HCT116 (cell line): ENCODE results near the gene RILPL1. TPM values are rescaled to one million over a fixed set of nuclear protein-coding genes. Genes with fewer than 3 reads are reported as not detected.

Experiments used
- ATAC-seq: fragments of 200-7000 bp; cut with Tn5 transposase; 2 replicates; pipeline ENCODE4 v1.9.1; 2020; ENCODE audit warnings: mild to moderate bottlenecking, moderate library complexity
- BruUV-seq: library from RNA; stranded (reverse); fragments of 400-500 nt; replicated peaks from 2 replicates; lab custom pipeline; 2021; lab: Mats Ljungman, UMichigan
- CTCF ChIA-PET: fragments of 300-600 bp; sonication (Branson Sonifier 250); formaldehyde crosslinking; loops from one replicate; lab custom pipeline; 2021; ENCODE audit warnings: antibody characterized with exemption; lab: Charles Lee
- POLR2A ChIA-PET: fragments of 300-600, 350-600 bp; sonication (Branson Sonifier 250); formaldehyde crosslinking; loops from one replicate; lab custom pipeline; 2021; ENCODE audit warnings: antibody characterized with exemption; lab: Charles Lee
- RAD21 ChIA-PET, 2 experiments: fragments of 300-600 bp; sonication (Branson Sonifier 250); formaldehyde crosslinking; loops; one replicate each; lab custom pipeline; 2023; ENCODE audit warnings: low total read pairs in 2 of 2; ENCODE audit not compliant: uncharacterized antibody in 2 of 2, unreplicated experiment in 2 of 2, low non-redundant PET in 1 of 2; lab: Charles Lee
- DNase-seq: peaks from one replicate; pipeline ENCODE4 v3.0.0-alpha.2; 2010; ENCODE audit warnings: low read depth, low spot score
- H2AFZ ChIP-seq: fragments of 200-600 bp; shearing (Covaris generic), sonication (generic); 2 replicates; pipeline ENCODE4 v1.6.1; 2017; ENCODE audit warnings: low read depth, mixed run types, mixed read lengths, antibody characterized with exemption, low read length; ENCODE audit not compliant: poor library complexity, severe bottlenecking
- H3K27ac ChIP-seq: 2 replicates; pipeline ENCODE4 v1.5.1; 2012; ENCODE audit warnings: low read depth, low read length
- H3K27me3 ChIP-seq: fragments of 200-600 bp; sonication (generic); 2 replicates; pipeline ENCODE4 v1.6.1; 2016; ENCODE audit warnings: mixed run types, low read length, mixed read lengths; ENCODE audit not compliant: insufficient read depth
- H3K36me3 ChIP-seq, 2 experiments: fragments of 200-500 bp in 1 of 2; fragments of 200-600 bp in 1 of 2; sonication (Bioruptor generic) in 1 of 2; sonication (generic) in 1 of 2; 2 replicates each; pipeline versions ENCODE4 v1.5.1 to v1.6.1; 2014 to 2016; ENCODE audit warnings: low read length in 2 of 2, inconsistent platforms in 1 of 2, mixed read lengths in 1 of 2, mixed run types in 1 of 2; ENCODE audit not compliant: insufficient read depth in 2 of 2, control insufficient read depth in 1 of 2
- H3K4me1 ChIP-seq, 2 experiments: fragments of 200-600 bp in 1 of 2; sonication (generic) in 1 of 2; 2 replicates each; pipeline versions ENCODE4 v1.5.1 to v1.6.1; 2012 to 2017; ENCODE audit warnings: low read length in 2 of 2, inconsistent platforms in 1 of 2, mild to moderate bottlenecking in 1 of 2, mixed read lengths in 1 of 2, mixed run types in 1 of 2, moderate library complexity in 1 of 2; ENCODE audit not compliant: insufficient read depth in 2 of 2, control insufficient read depth in 1 of 2
- H3K4me2 ChIP-seq: fragments of 200-600 bp; sonication (generic); 2 replicates; pipeline ENCODE4 v1.6.1; 2017; ENCODE audit warnings: mixed run types, low read length, mixed read lengths
- H3K4me3 ChIP-seq, 2 experiments: fragments of 200-600 bp in 1 of 2; sonication (generic) in 1 of 2; replicated peaks in 1 of 2; 2 replicates each; pipeline ENCODE4 v1.5.1; 2011 to 2016; ENCODE audit warnings: low read length in 2 of 2, control low read depth in 1 of 2, low read depth in 1 of 2, mild to moderate bottlenecking in 1 of 2, mixed read lengths in 1 of 2, mixed run types in 1 of 2
- H3K79me2 ChIP-seq: fragments of 200-600 bp; sonication (generic); 2 replicates; pipeline ENCODE4 v1.6.1; 2017; ENCODE audit warnings: mild to moderate bottlenecking, mixed run types, low read length, moderate library complexity, mixed read lengths; ENCODE audit not compliant: insufficient read depth
- H3K9ac ChIP-seq: fragments of 200-600 bp; sonication (generic); 2 replicates; pipeline ENCODE4 v1.6.1; 2016; ENCODE audit warnings: low read length, mixed read lengths
- H3K9me2 ChIP-seq: fragments of 200-600 bp; sonication (generic), shearing (Covaris generic); 2 replicates; pipeline ENCODE4 v1.6.1; 2017; ENCODE audit warnings: mixed run types, mild to moderate bottlenecking, moderate library complexity; ENCODE audit not compliant: insufficient read depth
- H3K9me3 ChIP-seq, 2 experiments: fragments of 200-500 bp in 1 of 2; fragments of 200-600 bp in 1 of 2; sonication (Bioruptor generic) in 1 of 2; sonication (generic) in 1 of 2; 2 replicates each; pipeline ENCODE4 v1.6.1; 2014 to 2017; ENCODE audit warnings: low read length in 2 of 2, mixed read lengths in 2 of 2, inconsistent platforms in 1 of 2, low read depth in 1 of 2, mild to moderate bottlenecking in 1 of 2, mixed run types in 1 of 2, moderate library complexity in 1 of 2; ENCODE audit not compliant: control insufficient read depth in 1 of 2, insufficient read depth in 1 of 2
- H4K20me1 ChIP-seq: fragments of 200-600 bp; sonication (generic), shearing (Covaris generic); 2 replicates; pipeline ENCODE4 v1.6.1; 2017; ENCODE audit warnings: mixed run types, mild to moderate bottlenecking, moderate library complexity; ENCODE audit not compliant: insufficient read depth
- CEBPB ChIP-seq: IDR thresholded peaks from 2 replicates; pipeline ENCODE4 v1.6.1; 2012; ENCODE audit warnings: low read depth
- CTCF ChIP-seq, 3 experiments: fragments of 200-600 bp in 1 of 3; sonication (generic) in 1 of 3; IDR thresholded peaks in 2 of 3; conservative IDR thresholded peaks in 1 of 3; 2 replicates each; pipeline ENCODE4 v1.5.1; 2012 to 2017; ENCODE audit warnings: low read depth in 2 of 3, low read length in 2 of 3, antibody characterized with exemption in 1 of 3, borderline replicate concordance in 1 of 3, control low read depth in 1 of 3, mild to moderate bottlenecking in 1 of 3, mixed read lengths in 1 of 3, mixed run types in 1 of 3, moderate library complexity in 1 of 3; ENCODE audit not compliant: insufficient read depth in 1 of 3
- EGR1 ChIP-seq: IDR thresholded peaks from 2 replicates; pipeline ENCODE4 v1.6.1; 2012; ENCODE audit warnings: low read depth
- ELF1 ChIP-seq: IDR thresholded peaks from 2 replicates; pipeline ENCODE4 v1.6.1; 2012; ENCODE audit warnings: low read depth, borderline replicate concordance
- EZH2 ChIP-seq: fragments of 200-600 bp; sonication (generic); IDR thresholded peaks from 2 replicates; pipeline ENCODE4 v1.6.1; 2017; ENCODE audit warnings: antibody characterized with exemption, mixed run types
- EZH2phosphoT487 ChIP-seq: fragments of 200-600 bp; IDR thresholded peaks from 2 replicates; pipeline ENCODE4 v1.6.1; 2018; ENCODE audit warnings: antibody characterized with exemption, borderline replicate concordance
- FOSL1 ChIP-seq: IDR thresholded peaks from 2 replicates; pipeline ENCODE4 v1.6.1; 2012; ENCODE audit warnings: low read depth
- JUND ChIP-seq: IDR thresholded peaks from 2 replicates; pipeline ENCODE4 v1.6.1; 2012
- MAX ChIP-seq: IDR thresholded peaks from 2 replicates; pipeline ENCODE4 v1.6.1; 2012
- POLR2A ChIP-seq: IDR thresholded peaks from 2 replicates; pipeline ENCODE4 v1.7.0; 2011; ENCODE audit warnings: borderline replicate concordance; ENCODE audit not compliant: insufficient read depth, insufficient read length; ENCODE audit errors: extremely low read depth
- POLR2AphosphoS5 ChIP-seq: IDR thresholded peaks from 2 replicates; pipeline ENCODE4 v1.6.1; 2011; ENCODE audit warnings: mild to moderate bottlenecking, low read depth, low read length, moderate library complexity
- RAD21 ChIP-seq: IDR thresholded peaks from 2 replicates; pipeline ENCODE4 v1.6.1; 2012; ENCODE audit warnings: low read depth, mild to moderate bottlenecking
- SIN3A ChIP-seq: IDR thresholded peaks from 2 replicates; pipeline ENCODE4 v1.6.1; 2012; ENCODE audit warnings: low read depth
- SP1 ChIP-seq: IDR thresholded peaks from 2 replicates; pipeline ENCODE4 v1.6.1; 2012; ENCODE audit warnings: low read depth
- TCF7L2 ChIP-seq: IDR thresholded peaks from 2 replicates; pipeline ENCODE4 v1.7.0; 2011; ENCODE audit warnings: borderline replicate concordance, inconsistent platforms; ENCODE audit not compliant: insufficient read depth, insufficient read length; ENCODE audit errors: extremely low read depth
- YY1 ChIP-seq: IDR thresholded peaks from 2 replicates; pipeline ENCODE4 v1.6.1; 2011; ENCODE audit warnings: low read length, low read depth, moderate library complexity, mild to moderate bottlenecking; ENCODE audit not compliant: insufficient replicate concordance; ENCODE audit errors: extremely low read depth
- ZBTB33 ChIP-seq: IDR thresholded peaks from 2 replicates; pipeline ENCODE4 v1.6.1; 2011; ENCODE audit warnings: mild to moderate bottlenecking, low read length, moderate library complexity; ENCODE audit not compliant: insufficient replicate concordance; ENCODE audit errors: extremely low read depth
- ZFX ChIP-seq: fragments of 450-650 bp; IDR thresholded peaks from 2 replicates; pipeline ENCODE4 v1.6.1; 2017
- ZNF274 ChIP-seq: fragments of 200-500 bp; sonication (Bioruptor generic); IDR thresholded peaks from 2 replicates; pipeline ENCODE4 v1.6.1; 2014; ENCODE audit warnings: mild to moderate bottlenecking, low read depth, low read length, inconsistent platforms
- intact Hi-C: fragments of 100-400 bp; cut with micrococcal nuclease; formaldehyde crosslinking; loops from 2 replicates; pipeline ENCODE4 v1.10.0; 2022
- total RNA-seq: library from RNA; stranded (reverse); gene quantifications from one replicate; pipeline ENCODE4 v1.2.1, GENCODE V29; 2021; ENCODE audit not compliant: unreplicated experiment

The RILPL1 gene
- total RNA-seq, 1 experiment from 2014 or later, result 11.8 TPM

GRCh38 chr12:123478069-123478468 is 55.5 kb downstream of the RILPL1 start:
- ATAC-seq (no peak), DNase-seq (no peak)
- Histone ChIP-seq H3K79me2 (no peaks in the 10 kb centered on the region), H3K9me3 (no peaks in the 10 kb centered on the region), H2AFZ (no peak overlapping the region), H3K27ac (no peak overlapping the region), H3K9me2 (no peaks in the 10 kb centered on the region), H3K9ac (no peak overlapping the region), H3K36me3 (no peaks in the 10 kb centered on the region; a peak in 1 of 4 replicates), H4K20me1 (no peaks in the 10 kb centered on the region), H3K27me3 (no peaks in the 10 kb centered on the region), H3K4me3 (no peak overlapping the region), H3K4me1 (no peaks in the 10 kb centered on the region), H3K4me2 (no peak overlapping the region)
- RAD21 ChIA-PET, result no interaction called here
- POLR2A ChIA-PET, result no interaction called here
- no peak for TF ChIP-seq ZNF274
- no peak for TF ChIP-seq CTCF (IDR thresholded peaks at IDR 0.05 in 2 of 3, conservative IDR thresholded peaks at IDR 0.05 in 1 of 3; ENCODE audit: borderline replicate concordance in 1 of 3, insufficient read depth in 1 of 3, low read depth in 2 of 3, low read length in 2 of 3)
- TF ChIP-seq SIN3A, result no peak
- intact Hi-C loops, result no loop called here
- CTCF ChIA-PET, result no interaction called here
- BruUV-seq, result no TSS peak

- H3K27me3 ChIP-seq, result no peaks in the 10 kb centered on the region
- DNase-seq, result no peak
- ChIA-PET RAD21 (no interaction called here), POLR2A (no interaction called here), CTCF (no interaction called here)
- no peaks in the 10 kb centered on the region for H3K9me3 ChIP-seq
- no peak overlapping the region for H3K4me2 ChIP-seq
- H3K9me2 ChIP-seq, result no peaks in the 10 kb centered on the region
- H3K79me2 ChIP-seq, result no peaks in the 10 kb centered on the region
- ATAC-seq, result no peak
- H2AFZ ChIP-seq, result no peak overlapping the region
- intact Hi-C loops, result no loop called here
- H3K9ac ChIP-seq, result no peak overlapping the region
- H3K4me1 ChIP-seq, result no peaks in the 10 kb centered on the region
- peaks cover 3 to 6% of the 10 kb centered on the region in 2 experiments; a peak in 3 of 4 replicates for H3K36me3 ChIP-seq
- H4K20me1 ChIP-seq, result no peaks in the 10 kb centered on the region
- no peak overlapping the region for H3K4me3 ChIP-seq
- no peak overlapping the region for H3K27ac ChIP-seq
- BruUV-seq, result no TSS peak
- TF ChIP-seq FOSL1 (no peak), ELF1 (no peak), EZH2phosphoT487 (no peak), POLR2A (no peak), YY1 (no peak), TCF7L2 (no peak), SP1 (no peak), ZBTB33 (no peak), EZH2 (no peak), CEBPB (no peak), POLR2AphosphoS5 (no peak), ZFX (no peak), JUND (no peak), RAD21 (no peak), SIN3A (no peak), MAX (no peak), EGR1 (no peak)
Measured at GRCh38 chr12:123475246-123475703, 58.2 kb downstream of the RILPL1 start.
